ENCODE measurements around the gene CDK14.

DNA sequence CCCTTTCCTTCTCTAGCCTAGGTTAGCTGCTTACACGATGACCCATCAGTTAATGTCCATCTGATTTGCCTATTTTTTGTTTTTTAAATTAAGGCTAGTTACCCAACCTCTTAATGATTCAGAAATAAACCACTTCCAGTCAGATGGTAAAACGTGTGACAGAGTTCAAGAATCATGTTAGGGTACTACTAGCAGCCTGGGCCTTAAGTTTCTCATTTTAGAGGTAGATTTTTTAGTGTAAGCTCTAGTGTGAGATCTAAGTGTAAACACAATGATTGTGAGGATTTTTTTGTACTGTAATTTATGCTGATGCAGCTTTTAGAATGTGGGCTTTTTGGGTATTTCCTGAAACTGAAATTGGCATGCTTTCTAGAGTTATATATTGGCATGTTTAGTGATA is 130.0 kb downstream of the CDK14 start:
- TF ChIP-seq, protein P1, sequence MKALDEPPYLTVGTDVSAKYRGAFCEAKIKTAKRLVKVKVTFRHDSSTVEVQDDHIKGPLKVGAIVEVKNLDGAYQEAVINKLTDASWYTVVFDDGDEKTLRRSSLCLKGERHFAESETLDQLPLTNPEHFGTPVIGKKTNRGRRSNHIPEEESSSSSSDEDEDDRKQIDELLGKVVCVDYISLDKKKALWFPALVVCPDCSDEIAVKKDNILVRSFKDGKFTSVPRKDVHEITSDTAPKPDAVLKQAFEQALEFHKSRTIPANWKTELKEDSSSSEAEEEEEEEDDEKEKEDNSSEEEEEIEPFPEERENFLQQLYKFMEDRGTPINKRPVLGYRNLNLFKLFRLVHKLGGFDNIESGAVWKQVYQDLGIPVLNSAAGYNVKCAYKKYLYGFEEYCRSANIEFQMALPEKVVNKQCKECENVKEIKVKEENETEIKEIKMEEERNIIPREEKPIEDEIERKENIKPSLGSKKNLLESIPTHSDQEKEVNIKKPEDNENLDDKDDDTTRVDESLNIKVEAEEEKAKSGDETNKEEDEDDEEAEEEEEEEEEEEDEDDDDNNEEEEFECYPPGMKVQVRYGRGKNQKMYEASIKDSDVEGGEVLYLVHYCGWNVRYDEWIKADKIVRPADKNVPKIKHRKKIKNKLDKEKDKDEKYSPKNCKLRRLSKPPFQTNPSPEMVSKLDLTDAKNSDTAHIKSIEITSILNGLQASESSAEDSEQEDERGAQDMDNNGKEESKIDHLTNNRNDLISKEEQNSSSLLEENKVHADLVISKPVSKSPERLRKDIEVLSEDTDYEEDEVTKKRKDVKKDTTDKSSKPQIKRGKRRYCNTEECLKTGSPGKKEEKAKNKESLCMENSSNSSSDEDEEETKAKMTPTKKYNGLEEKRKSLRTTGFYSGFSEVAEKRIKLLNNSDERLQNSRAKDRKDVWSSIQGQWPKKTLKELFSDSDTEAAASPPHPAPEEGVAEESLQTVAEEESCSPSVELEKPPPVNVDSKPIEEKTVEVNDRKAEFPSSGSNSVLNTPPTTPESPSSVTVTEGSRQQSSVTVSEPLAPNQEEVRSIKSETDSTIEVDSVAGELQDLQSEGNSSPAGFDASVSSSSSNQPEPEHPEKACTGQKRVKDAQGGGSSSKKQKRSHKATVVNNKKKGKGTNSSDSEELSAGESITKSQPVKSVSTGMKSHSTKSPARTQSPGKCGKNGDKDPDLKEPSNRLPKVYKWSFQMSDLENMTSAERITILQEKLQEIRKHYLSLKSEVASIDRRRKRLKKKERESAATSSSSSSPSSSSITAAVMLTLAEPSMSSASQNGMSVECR (CRISPR knock-in tag; IDR thresholded peaks at IDR 0.05; ENCODE audit: borderline replicate concordance): no peak
- TF ChIP-seq ZNF121 (CRISPR knock-in tag; IDR thresholded peaks at IDR 0.05) (no peak), ZNF416 (CRISPR knock-in tag; IDR thresholded peaks at IDR 0.05) (no peak), FOXK1 (CRISPR knock-in tag; IDR thresholded peaks at IDR 0.05) (no peak), ATF1 (CRISPR knock-in tag; IDR thresholded peaks at IDR 0.05) (no peak), JUN (CRISPR knock-in tag; IDR thresholded peaks at IDR 0.05) (no peak), NFYB (CRISPR knock-in tag; conservative IDR thresholded peaks at IDR 0.05; ENCODE audit: low read depth) (no peak)
- TF ChIP-seq, protein P2, sequence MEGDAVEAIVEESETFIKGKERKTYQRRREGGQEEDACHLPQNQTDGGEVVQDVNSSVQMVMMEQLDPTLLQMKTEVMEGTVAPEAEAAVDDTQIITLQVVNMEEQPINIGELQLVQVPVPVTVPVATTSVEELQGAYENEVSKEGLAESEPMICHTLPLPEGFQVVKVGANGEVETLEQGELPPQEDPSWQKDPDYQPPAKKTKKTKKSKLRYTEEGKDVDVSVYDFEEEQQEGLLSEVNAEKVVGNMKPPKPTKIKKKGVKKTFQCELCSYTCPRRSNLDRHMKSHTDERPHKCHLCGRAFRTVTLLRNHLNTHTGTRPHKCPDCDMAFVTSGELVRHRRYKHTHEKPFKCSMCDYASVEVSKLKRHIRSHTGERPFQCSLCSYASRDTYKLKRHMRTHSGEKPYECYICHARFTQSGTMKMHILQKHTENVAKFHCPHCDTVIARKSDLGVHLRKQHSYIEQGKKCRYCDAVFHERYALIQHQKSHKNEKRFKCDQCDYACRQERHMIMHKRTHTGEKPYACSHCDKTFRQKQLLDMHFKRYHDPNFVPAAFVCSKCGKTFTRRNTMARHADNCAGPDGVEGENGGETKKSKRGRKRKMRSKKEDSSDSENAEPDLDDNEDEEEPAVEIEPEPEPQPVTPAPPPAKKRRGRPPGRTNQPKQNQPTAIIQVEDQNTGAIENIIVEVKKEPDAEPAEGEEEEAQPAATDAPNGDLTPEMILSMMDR (IDR thresholded peaks at IDR 0.05): no peak
- TF ChIP-seq, protein P3, sequence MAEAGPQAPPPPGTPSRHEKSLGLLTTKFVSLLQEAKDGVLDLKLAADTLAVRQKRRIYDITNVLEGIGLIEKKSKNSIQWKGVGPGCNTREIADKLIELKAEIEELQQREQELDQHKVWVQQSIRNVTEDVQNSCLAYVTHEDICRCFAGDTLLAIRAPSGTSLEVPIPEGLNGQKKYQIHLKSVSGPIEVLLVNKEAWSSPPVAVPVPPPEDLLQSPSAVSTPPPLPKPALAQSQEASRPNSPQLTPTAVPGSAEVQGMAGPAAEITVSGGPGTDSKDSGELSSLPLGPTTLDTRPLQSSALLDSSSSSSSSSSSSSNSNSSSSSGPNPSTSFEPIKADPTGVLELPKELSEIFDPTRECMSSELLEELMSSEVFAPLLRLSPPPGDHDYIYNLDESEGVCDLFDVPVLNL (CRISPR knock-in tag; IDR thresholded peaks at IDR 0.05; ENCODE audit: borderline replicate concordance, low read depth): no peak
- TF ChIP-seq, protein P4, sequence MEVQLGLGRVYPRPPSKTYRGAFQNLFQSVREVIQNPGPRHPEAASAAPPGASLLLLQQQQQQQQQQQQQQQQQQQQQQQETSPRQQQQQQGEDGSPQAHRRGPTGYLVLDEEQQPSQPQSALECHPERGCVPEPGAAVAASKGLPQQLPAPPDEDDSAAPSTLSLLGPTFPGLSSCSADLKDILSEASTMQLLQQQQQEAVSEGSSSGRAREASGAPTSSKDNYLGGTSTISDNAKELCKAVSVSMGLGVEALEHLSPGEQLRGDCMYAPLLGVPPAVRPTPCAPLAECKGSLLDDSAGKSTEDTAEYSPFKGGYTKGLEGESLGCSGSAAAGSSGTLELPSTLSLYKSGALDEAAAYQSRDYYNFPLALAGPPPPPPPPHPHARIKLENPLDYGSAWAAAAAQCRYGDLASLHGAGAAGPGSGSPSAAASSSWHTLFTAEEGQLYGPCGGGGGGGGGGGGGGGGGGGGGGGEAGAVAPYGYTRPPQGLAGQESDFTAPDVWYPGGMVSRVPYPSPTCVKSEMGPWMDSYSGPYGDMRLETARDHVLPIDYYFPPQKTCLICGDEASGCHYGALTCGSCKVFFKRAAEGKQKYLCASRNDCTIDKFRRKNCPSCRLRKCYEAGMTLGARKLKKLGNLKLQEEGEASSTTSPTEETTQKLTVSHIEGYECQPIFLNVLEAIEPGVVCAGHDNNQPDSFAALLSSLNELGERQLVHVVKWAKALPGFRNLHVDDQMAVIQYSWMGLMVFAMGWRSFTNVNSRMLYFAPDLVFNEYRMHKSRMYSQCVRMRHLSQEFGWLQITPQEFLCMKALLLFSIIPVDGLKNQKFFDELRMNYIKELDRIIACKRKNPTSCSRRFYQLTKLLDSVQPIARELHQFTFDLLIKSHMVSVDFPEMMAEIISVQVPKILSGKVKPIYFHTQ (CRISPR knock-in tag; IDR thresholded peaks at IDR 0.05): no peak
- TF ChIP-seq, protein P5, sequence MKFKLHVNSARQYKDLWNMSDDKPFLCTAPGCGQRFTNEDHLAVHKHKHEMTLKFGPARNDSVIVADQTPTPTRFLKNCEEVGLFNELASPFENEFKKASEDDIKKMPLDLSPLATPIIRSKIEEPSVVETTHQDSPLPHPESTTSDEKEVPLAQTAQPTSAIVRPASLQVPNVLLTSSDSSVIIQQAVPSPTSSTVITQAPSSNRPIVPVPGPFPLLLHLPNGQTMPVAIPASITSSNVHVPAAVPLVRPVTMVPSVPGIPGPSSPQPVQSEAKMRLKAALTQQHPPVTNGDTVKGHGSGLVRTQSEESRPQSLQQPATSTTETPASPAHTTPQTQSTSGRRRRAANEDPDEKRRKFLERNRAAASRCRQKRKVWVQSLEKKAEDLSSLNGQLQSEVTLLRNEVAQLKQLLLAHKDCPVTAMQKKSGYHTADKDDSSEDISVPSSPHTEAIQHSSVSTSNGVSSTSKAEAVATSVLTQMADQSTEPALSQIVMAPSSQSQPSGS (CRISPR knock-in tag; IDR thresholded peaks at IDR 0.05; ENCODE audit: borderline replicate concordance, low read depth): no peak
- TF ChIP-seq, protein P6, sequence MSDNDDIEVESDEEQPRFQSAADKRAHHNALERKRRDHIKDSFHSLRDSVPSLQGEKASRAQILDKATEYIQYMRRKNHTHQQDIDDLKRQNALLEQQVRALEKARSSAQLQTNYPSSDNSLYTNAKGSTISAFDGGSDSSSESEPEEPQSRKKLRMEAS (CRISPR knock-in tag; IDR thresholded peaks at IDR 0.05): no peak
- TF ChIP-seq, protein P7, sequence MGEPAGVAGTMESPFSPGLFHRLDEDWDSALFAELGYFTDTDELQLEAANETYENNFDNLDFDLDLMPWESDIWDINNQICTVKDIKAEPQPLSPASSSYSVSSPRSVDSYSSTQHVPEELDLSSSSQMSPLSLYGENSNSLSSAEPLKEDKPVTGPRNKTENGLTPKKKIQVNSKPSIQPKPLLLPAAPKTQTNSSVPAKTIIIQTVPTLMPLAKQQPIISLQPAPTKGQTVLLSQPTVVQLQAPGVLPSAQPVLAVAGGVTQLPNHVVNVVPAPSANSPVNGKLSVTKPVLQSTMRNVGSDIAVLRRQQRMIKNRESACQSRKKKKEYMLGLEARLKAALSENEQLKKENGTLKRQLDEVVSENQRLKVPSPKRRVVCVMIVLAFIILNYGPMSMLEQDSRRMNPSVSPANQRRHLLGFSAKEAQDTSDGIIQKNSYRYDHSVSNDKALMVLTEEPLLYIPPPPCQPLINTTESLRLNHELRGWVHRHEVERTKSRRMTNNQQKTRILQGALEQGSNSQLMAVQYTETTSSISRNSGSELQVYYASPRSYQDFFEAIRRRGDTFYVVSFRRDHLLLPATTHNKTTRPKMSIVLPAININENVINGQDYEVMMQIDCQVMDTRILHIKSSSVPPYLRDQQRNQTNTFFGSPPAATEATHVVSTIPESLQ (CRISPR knock-in tag; IDR thresholded peaks at IDR 0.05): no peak
- TF ChIP-seq, protein P8, sequence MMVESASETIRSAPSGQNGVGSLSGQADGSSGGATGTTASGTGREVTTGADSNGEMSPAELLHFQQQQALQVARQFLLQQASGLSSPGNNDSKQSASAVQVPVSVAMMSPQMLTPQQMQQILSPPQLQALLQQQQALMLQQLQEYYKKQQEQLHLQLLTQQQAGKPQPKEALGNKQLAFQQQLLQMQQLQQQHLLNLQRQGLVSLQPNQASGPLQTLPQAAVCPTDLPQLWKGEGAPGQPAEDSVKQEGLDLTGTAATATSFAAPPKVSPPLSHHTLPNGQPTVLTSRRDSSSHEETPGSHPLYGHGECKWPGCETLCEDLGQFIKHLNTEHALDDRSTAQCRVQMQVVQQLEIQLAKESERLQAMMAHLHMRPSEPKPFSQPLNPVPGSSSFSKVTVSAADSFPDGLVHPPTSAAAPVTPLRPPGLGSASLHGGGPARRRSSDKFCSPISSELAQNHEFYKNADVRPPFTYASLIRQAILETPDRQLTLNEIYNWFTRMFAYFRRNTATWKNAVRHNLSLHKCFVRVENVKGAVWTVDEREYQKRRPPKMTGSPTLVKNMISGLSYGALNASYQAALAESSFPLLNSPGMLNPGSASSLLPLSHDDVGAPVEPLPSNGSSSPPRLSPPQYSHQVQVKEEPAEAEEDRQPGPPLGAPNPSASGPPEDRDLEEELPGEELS (CRISPR knock-in tag; IDR thresholded peaks at IDR 0.05): no peak
